NB4 (cell line): Measurements from ENCODE around the gene NRL.

ENCODE experiments used
- POLR2A ChIP-seq: IDR thresholded peaks from 2 replicates; pipeline ENCODE4 v1.6.1; 2011; ENCODE audit warnings: mild to moderate bottlenecking; ENCODE audit not compliant: insufficient read length; ENCODE audit errors: extremely low read depth
- TF ChIP-seq, protein P1 (sequence below): IDR thresholded peaks from one replicate; pipeline ENCODE4 v1.5.1; 2012; ENCODE audit warnings: low read depth, low read length

DNA sequence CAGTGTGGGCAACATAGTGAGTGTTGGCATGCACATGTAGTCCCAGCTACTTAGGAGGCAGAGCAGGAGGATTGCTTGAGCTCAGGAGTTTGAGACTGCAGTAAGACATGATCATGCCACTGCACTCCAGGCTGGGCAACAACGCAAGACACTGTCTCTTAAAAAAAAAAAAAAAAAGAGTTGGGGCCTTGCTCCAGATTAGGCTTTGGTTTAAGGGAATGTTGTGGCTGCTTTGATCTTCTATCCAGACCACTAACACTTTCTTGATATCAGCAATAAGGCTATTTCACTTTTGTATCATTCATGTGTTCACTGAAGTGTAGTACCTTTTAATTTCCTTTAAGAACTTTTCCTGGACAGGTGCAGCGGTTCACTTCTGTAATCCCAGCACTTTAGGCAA lies 12.9 kb upstream of the NRL start:
- no peak for TF ChIP-seq POLR2A
- TF ChIP-seq, protein P1, sequence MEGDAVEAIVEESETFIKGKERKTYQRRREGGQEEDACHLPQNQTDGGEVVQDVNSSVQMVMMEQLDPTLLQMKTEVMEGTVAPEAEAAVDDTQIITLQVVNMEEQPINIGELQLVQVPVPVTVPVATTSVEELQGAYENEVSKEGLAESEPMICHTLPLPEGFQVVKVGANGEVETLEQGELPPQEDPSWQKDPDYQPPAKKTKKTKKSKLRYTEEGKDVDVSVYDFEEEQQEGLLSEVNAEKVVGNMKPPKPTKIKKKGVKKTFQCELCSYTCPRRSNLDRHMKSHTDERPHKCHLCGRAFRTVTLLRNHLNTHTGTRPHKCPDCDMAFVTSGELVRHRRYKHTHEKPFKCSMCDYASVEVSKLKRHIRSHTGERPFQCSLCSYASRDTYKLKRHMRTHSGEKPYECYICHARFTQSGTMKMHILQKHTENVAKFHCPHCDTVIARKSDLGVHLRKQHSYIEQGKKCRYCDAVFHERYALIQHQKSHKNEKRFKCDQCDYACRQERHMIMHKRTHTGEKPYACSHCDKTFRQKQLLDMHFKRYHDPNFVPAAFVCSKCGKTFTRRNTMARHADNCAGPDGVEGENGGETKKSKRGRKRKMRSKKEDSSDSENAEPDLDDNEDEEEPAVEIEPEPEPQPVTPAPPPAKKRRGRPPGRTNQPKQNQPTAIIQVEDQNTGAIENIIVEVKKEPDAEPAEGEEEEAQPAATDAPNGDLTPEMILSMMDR, result no peak
